Coronary artery (tissue), 2 donors: ENCODE measurements around the gene MROH7.

Source experiments
- DNase-seq: peaks from one replicate; pipeline ENCODE4 v3.0.0-alpha.2; 2017; ENCODE audit warnings: low spot score
- H3K27ac ChIP-seq, 2 donors: fragments of 200-600 bp; sonication (generic); one replicate each; pipeline ENCODE4 v1.5.1; 2016 to 2019
- H3K4me3 ChIP-seq: fragments of 200-600 bp; sonication (generic); 2 replicates; pipeline ENCODE4 v1.5.1; 2016; ENCODE audit warnings: mild to moderate bottlenecking, moderate library complexity
- CTCF ChIP-seq: fragments of 200-600 bp; sonication (generic); IDR thresholded peaks from one replicate; pipeline ENCODE4 v1.5.1; 2019; ENCODE audit warnings: antibody characterized with exemption

The MROH7 gene

GRCh38 chr1:54715493-54716298 is 74.1 kb downstream of the MROH7 start, which contains the start of gene TTC4:
Gene TTC4 (plus strand): TSS chr1:54715861. CDS start chr1:54715909, 48 bp downstream.
- Histone ChIP-seq H3K27ac (peak within 1 kb of the TSS; percentile 29 to 82), H3K4me3 (peak within 1 kb of the TSS; percentile 77)
- no peak for TF ChIP-seq CTCF
- DNase-seq: peak; percentile 85

DNA sequence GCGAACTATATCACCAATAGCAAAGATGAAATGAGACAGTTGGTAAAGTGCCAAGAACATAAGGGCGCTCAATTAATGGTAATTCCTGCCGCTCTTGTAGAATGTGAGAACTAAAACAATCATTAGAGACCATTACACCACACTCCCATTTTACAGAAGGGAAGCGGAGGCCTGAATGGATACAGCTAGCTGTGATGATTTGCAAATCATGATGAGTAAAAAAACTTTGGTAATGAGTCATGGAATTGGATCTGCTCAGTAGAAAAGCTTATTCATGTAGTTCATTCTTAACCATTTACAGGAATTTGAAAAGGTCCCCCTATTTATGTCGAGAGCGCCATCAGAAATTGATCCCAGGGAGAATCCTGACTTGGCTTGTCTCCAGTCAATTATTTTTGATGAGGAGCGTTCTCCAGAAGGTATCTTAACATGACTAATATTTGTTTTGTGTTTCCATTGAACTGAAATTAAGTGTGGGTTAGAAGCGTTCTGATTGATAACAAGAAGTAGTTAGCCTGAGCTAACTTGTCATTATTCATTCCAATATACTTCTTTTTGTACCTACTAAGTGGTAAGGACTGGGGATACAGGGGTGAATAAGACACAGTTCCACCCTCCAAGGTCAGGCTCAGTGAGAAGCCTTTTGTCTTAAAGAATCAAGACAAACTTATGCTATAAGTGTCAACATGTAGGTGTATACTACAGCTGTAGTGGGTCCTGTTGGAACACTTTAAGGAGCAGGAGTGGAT is 74.9 kb downstream of the MROH7 start:
- no peak for TF ChIP-seq CTCF
- DNase-seq: no peak
- Histone ChIP-seq H3K4me3 (peak overlapping the region; percentile 77), H3K27ac (peak overlapping the region; percentile 29 to 82)

DNA sequence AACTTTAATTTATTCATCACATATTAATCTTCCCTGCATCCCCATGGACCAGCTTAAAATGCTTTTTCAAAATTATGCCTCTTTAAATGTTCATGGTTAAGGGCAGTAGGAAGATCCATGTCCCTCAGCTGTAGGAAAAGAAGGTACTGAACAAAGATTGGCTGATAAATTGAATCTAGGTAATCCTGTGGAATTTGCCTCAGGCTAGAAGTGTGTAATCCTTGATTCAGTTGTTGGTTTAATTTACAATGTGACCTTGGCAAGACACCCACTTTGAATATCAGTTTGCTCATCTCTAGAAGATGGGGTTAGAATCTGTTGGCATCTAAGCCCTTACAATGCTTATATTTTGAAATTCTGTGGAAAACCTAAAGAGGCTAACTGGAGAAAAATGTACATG is 80.1 kb downstream of the MROH7 start:
- Histone ChIP-seq H3K4me3 (no peak overlapping the region), H3K27ac (no peak overlapping the region)
- TF ChIP-seq CTCF: no peak
- DNase-seq: no peak

GRCh38 chr1:54723985-54724384 is 82.4 kb downstream of the MROH7 start:
- no peak for TF ChIP-seq CTCF
- DNase-seq: no peak
- no peak overlapping the region for H3K27ac ChIP-seq
- H3K4me3 ChIP-seq: no peak overlapping the region

DNA sequence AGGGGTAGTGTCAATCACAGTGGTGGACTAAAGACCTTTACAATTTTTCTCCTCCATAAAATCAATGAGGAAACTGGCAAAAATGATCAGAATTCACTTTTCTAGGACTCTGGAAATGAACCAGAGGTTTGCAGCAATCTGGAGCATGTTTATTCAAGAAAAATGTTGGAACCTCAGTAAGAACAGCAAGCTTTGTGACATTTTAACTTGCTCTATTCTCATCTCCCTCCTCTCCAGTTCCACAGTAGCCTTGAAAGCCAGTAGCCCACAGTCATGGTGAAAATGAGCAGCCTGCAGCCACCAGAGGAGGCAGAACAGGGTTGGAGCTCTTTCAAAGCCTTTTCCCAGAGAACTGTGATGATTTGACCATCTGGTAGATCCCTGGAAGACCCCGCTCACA is 83.2 kb downstream of the MROH7 start:
- H3K27ac ChIP-seq: no peak overlapping the region
- no peak for DNase-seq
- H3K4me3 ChIP-seq: no peak overlapping the region
- TF ChIP-seq CTCF: no peak

DNA sequence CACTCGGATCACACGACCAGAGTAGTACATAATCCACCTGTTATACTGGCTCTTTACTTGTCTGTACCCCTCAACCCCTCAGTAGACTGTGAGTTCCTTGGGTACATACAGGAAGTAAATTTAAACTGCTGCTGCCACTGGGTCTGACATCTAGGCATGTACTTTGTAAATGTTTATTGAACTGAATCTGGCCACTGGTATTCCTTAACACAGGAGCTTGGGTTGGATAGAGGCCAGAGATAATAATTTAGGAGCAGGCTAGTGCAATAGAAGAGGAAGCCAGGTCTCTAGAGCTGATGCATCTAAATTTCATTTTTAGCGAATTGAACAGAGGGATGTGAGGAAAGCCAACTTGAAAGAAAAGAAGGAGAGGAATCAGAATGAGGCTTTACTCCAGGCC is 86.4 kb downstream of the MROH7 start:
- TF ChIP-seq CTCF: no peak
- Histone ChIP-seq H3K4me3 (no peak overlapping the region), H3K27ac (no peak overlapping the region)
- DNase-seq: no peak
